Right lung (tissue), 5 donors: ENCODE results near the gene HFE. TPM values are rescaled to one million over a fixed set of nuclear protein-coding genes. Genes with fewer than 3 reads are reported as not detected.
A peak's percentile ranks its signal among the peaks of the same experiment; 100 is the strongest.
"Not testable (repeated sequence)": the region's sequence is repeated elsewhere in the genome, so short reads cannot be mapped to it uniquely, and the experiment has no call there.

Experiments used
- DNase-seq, 2 donors: peaks; one replicate each; pipeline ENCODE4 v3.0.0-alpha.2; 2013
- polyA plus RNA-seq, 5 donors: library from polyadenylated mRNA; unstranded; fragments of 120-200 nt; gene quantifications; one replicate each; pipeline versions ENCODE4 v1.2.1 to v1.2.3, GENCODE V29; 2013; ENCODE audit warnings: inconsistent platforms in 1 of 5, low replicate concordance in 1 of 5; ENCODE audit not compliant: insufficient read length in 5 of 5, insufficient read depth in 1 of 5

Gene HFE
- polyA plus RNA-seq, 5 donors: 7.8 to 14.2 (median 12.5) TPM

DNA sequence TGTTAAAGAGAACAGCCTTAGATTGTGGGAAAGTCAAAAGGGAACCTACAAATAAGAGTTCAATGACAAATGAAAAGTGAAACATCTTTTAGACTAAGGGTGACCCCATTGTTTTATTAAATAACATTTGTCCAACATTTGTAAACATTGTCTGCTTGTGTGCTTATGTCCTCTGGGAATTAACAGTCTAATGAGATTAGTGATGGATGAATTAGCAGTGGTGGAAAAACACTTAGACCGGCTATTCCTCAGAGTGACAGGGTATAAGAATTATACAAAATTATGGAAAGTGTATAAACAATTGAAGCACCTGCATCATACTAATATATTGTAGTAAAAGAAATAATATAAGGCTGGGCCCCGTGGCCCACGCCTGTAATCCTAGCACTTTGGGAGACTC is 29.3 kb upstream of the HFE start:
- DNase-seq: no peak

DNA sequence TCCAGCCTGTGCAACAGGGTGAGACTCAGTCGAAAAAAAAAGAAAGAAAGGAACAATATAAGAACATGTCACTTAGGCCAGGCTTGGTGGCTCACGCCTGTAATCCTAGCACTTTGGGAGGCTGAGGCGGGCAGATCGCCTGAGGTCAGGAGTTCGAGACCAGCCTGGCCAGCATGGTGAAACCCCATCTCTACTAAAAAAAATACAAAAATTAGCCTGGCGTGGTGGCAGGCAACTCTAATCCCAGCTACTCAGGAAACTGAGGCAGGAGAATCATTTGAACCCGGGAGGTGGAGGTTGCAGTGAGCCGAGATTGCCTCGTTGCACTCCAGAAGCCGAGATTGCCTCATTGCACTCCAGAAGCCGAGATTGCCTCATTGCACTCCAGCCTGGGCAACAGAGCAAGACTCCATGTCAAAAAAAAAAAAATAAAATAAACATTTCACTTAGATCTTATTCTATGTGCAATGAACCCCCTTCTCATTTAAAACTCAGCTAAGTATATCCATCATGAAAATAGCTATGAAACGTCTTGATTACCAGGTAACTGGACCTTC is 28.7 kb upstream of the HFE start:
- not testable (repeated sequence) for DNase-seq

DNA sequence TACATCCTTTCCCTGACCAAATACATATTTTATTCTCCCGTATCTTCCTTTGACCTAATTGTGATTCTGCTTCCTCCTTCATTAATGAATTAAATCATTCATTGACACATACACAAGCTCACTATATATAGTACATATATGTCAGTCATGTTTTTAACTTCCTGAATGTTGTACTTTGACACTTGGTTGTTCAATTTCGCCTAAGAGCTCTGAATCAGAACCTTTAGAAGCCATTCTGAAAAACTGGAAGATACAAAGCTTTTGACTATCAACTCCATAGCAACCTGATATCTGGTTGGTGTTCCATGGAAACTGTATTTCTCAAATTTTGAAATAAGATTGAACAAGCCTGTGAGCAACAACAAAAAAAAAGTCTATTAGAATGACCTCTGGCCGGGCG is 27.3 kb upstream of the HFE start:
- no peak for DNase-seq

DNA sequence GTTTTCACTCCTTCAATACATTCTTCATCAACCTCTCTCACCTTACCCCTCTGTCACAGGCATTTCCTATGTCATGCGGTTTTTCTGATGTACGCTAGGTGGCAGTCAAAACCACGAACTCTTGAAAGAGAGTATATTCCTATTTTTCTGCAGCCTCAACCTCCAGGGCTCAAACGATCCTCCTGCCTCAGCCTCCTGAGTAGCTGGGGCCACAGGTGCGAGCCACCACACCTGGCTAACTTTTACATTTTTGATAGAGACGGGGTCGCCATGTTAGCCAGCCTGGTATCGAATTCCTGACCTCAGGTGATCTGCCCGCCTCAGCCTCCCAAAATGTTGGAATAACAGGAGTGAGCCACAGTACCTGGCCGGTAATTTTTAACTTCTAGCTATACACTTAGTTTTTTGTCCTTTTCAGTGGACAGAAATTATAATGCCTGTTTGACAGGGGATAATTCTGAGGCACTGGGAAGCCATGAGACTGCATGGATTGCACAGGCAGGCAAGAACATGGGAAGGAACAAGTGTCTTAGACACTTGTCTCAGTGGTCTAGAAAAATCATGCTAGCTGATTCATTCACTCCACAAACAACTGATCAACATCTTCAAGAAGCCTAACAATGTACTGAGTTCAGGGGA is 22.5 kb upstream of the HFE start:
- DNase-seq: no peak

DNA sequence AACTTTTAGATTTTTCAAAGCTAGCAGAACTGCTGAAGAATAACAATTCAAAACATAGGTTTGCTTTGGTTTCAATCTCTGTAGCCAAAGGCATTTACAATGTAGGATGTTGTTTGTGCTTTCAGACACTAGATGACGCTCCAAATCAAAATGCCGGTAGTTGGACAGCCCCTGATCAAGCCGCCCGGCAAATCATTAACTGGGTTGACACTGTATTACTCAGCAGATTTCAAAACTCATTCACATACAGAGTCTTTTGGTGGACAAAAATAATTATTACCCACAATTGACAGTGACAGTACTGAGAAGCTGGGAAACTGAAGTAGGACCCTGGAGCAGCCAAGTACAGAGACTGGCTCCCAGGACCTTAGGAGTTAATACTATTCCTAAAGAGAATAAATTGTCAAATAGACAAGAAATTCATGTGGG is 21.3 kb upstream of the HFE start:
- peak; percentile 73 to 80 for DNase-seq

DNA sequence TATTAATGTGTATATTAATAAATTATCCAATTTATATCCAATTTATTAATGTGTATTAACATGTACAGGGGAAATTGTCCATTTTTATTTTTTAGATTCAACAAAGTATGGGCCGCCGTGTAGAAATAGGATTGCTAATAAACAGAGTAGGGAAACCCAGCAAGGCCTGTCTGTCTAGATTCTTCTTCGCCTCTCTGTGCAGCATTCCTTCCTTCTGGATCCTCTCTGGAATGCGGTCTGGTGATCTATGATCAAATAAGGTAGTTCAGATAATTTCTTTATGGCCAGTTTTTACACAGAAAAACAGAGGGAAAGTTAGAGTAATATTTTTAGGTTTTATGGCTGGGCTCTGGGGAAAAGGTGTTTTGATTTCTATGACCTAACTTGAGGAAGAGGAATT is 19.9 kb upstream of the HFE start:
- no peak for DNase-seq

DNA sequence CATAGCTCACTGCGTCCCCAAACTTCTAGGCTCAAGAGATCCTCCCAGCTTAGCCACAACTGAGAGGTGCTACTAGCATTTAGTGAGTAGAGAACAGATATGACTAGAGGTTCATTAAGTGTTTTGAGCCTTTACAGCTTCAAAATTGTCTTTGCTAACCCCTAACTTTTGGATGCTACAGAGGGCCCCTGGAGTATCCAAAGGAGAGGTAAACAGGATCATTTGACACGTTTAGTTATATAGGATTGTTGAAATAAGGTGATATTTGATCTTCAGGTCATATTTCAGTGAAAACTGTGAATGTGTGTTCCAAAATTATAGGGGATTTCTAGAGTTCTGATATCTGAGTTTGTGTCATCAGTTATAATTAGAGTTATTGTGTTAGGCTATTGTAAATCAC is 19.2 kb upstream of the HFE start:
- DNase-seq: no peak

DNA sequence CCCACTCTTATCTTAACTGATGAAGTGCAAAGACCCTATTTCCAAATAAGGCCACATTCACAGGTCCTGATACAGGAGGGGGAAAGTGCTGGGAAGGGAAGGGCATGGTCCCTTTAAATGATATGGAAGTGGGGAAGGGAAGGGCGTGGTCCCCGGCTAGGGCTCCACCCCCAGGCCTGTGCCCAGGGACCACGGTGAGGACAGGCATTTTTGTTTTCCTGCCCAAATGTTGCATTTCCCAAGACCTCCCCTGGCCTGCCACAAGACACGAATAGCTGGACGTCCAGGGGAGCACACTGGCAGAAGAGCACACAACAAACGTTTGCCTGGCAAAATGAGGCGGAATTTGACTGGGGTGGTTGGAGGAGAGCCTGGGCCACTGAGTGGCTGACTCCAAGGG is 16.1 kb upstream of the HFE start:
- DNase-seq: no peak

DNA sequence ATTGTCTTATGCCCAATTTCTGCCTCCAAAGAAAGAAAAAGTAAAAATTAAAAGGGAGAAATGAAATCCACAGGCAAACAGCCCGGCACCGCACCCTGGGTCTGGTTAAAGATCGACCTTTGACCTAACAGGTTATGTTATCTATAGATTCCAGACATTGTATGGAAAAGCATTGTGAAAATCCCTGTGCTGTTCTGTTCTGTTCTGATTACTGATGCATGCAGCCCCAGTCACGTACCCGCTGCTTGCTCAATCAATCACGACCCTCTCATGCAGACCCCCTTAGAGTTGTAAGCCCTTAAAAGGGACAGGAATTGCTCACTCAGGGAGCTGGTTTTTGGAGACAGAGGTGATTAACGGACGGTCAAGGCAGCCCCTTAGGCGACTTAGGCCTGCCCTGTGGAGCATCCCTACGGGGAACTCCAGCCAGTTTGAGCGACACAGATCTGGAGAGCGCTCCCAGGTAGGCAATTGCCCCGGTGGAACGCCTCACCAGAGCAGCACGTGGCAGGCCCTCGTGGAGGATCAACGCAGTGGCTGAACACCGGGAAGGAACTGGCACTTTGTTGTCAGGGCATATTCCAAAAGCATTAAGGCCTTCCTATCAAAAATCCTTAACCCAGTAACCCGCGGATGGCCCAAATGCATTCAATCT is 12.0 kb upstream of the HFE start:
- no peak for DNase-seq

DNA sequence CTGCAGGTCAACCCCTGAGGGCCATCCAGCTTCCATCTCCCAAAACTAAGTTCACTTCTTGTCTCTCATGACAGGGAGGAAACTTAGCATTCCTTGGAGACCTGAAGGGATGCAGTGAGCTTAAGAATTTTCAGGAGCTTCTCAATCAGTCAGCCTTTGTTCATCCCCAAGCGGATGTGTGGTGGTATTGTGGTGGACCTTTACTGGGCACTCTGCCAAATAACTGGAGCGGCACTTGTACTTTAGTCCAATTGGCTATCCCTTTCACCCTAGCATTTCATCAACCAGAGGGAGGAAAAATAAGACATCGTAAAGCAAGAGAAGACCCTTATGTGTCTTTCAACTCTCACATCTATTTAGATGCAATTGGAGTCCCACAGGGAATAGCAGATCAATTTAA is 9.2 kb upstream of the HFE start:
- DNase-seq: not testable (repeated sequence)

DNA sequence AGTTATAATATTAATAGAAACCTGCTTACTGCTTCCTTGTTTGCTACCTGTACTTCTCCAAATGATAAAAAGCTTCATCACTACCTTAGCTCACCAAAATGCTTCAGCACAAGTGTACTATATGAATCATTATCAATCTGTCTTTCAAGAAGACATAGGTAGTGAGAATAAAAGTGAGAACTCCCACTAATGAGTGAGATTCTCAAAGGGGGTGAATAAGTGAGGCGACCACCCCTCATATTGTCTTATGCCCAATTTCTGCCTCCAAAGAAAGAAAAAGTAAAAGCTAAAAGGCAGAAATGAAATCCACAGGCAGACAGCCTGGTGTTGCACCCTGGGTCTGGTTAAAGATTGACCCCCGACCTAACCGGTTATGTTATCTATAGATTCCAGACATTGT is 6.1 kb upstream of the HFE start:
- not testable (repeated sequence) for DNase-seq

DNA sequence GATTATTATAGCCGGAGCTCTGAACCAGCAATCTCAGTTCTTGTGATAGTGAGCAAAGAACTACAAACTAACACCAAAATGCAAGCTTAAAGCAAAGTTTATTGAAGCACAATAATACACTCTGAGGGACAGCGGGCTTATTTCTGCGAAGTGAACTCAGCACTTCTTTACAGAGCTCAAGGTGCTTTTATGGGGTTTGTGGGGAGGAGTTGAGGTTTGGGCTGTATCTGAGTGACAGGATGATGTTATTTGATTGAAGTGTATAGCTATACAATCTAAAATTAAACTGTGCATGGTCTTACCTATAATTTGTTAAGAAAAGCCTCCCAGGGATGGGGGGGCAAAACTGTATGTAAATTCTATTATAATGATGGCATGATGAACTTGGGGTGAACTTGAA is 1.0 kb upstream of the HFE start:
- DNase-seq: no peak

DNA sequence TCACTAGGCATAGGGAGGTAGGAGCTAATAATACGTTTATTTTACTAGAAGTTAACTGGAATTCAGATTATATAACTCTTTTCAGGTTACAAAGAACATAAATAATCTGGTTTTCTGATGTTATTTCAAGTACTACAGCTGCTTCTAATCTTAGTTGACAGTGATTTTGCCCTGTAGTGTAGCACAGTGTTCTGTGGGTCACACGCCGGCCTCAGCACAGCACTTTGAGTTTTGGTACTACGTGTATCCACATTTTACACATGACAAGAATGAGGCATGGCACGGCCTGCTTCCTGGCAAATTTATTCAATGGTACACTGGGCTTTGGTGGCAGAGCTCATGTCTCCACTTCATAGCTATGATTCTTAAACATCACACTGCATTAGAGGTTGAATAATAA is 1.1 kb downstream of the HFE start:
- DNase-seq: no peak

DNA sequence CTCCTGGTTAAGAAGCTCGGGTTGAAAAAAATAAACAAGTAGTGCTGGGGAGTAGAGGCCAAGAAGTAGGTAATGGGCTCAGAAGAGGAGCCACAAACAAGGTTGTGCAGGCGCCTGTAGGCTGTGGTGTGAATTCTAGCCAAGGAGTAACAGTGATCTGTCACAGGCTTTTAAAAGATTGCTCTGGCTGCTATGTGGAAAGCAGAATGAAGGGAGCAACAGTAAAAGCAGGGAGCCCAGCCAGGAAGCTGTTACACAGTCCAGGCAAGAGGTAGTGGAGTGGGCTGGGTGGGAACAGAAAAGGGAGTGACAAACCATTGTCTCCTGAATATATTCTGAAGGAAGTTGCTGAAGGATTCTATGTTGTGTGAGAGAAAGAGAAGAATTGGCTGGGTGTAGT is 2.0 kb downstream of the HFE start:
- DNase-seq: no peak

DNA sequence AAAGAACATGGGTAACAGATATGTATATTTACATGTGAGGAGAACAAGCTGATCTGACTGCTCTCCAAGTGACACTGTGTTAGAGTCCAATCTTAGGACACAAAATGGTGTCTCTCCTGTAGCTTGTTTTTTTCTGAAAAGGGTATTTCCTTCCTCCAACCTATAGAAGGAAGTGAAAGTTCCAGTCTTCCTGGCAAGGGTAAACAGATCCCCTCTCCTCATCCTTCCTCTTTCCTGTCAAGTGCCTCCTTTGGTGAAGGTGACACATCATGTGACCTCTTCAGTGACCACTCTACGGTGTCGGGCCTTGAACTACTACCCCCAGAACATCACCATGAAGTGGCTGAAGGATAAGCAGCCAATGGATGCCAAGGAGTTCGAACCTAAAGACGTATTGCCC is 5.2 kb downstream of the HFE start:
- no peak for DNase-seq

DNA sequence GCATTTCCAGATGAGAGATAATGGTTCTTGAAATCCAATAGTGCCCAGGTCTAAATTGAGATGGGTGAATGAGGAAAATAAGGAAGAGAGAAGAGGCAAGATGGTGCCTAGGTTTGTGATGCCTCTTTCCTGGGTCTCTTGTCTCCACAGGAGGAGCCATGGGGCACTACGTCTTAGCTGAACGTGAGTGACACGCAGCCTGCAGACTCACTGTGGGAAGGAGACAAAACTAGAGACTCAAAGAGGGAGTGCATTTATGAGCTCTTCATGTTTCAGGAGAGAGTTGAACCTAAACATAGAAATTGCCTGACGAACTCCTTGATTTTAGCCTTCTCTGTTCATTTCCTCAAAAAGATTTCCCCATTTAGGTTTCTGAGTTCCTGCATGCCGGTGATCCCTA is 6.8 kb downstream of the HFE start:
- DNase-seq: no peak

DNA sequence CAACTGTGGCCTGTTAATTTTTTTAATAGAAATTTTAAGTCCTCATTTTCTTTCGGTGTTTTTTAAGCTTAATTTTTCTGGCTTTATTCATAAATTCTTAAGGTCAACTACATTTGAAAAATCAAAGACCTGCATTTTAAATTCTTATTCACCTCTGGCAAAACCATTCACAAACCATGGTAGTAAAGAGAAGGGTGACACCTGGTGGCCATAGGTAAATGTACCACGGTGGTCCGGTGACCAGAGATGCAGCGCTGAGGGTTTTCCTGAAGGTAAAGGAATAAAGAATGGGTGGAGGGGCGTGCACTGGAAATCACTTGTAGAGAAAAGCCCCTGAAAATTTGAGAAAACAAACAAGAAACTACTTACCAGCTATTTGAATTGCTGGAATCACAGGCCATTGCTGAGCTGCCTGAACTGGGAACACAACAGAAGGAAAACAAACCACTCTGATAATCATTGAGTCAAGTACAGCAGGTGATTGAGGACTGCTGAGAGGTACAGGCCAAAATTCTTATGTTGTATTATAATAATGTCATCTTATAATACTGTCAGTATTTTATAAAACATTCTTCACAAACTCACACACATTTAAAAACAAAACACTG is 10.1 kb downstream of the HFE start:
- DNase-seq: peak in 1 of 2 donors; percentile 63

DNA sequence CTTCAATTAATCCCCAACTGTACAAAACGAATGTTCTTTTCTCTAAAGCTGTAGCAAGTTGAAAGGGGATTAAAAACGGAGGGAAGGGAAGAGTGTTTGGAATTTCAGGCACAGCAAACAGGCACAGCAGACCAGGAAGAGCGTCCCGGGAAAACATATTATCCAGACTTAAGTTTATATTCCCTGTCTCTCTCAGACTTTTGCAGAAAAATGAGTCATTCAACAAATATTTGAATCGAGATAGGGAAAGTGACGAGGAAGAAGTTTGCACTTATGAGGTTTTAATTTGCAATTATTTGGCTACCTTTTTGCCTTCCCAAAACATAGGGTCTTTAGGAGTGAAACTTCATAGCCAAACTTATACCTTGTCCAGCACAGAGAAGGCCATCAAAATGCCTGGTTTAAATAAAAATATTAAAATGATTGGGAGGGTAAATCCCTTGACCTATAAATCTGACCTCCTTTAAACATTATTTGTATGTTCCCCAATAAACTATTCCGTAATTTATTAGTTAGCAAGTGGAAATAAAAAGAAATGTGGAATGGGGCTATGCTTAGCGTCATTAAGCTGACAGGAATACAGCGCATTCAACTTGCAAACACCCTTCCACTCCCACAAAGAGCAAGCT is 16.0 kb downstream of the HFE start:
- no peak for DNase-seq

DNA sequence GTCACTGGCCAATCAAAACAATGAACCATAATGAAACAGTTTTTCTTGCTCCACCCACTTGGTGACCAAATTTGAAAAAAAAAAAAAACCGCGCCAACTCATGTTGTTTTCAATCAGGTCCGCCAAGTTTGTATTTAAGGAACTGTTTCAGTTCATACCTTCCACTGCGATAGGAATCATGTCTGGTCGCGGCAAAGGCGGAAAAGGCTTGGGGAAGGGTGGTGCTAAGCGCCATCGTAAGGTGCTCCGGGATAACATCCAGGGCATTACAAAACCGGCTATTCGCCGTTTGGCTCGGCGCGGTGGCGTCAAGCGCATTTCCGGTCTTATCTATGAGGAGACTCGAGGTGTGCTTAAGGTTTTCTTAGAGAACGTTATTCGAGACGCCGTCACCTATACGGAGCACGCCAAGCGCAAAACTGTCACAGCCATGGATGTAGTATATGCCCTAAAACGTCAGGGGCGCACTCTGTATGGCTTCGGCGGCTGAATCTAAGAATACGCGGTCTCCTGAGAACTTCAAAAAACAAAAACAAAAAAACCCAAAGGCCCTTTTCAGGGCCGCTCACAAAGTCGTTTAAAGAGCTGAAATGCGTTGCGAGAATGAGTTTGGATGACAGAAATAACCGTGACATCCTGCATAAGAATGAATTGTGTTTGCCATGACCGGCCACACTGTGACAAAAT is 16.7 kb downstream of the HFE start:
- peak; percentile 90 to 95 for DNase-seq

DNA sequence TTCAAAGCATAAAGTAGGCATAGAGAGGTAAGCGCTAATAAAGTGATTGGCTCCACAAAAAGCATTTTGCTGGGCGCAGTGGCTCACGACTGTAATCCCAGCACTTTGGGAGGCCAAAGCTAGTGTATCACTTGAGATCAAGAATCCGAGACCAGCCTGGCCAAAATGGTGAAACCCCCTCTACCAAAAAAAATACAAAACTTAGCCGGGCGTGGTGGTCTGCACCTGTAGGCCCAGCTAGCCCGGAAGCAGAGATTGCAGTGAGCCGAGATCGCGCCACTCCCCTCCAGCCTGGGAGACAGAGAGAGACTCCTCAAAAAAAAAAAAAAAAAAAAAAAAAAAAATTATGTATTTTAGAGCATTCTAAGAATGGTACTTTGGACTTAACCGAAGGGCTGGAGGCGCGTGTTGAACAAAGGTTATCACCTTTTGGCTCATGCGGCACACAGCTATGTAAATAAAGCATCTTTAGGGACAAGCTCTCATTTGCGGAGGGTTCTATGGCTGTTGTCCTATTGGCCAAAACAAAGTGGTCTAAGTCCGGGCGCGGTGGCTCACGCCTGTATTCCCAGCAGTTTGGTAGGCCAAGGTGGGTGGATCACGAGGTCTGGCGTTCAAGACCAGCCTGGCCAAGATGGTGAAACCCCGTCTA is 17.4 kb downstream of the HFE start:
- no peak for DNase-seq

DNA sequence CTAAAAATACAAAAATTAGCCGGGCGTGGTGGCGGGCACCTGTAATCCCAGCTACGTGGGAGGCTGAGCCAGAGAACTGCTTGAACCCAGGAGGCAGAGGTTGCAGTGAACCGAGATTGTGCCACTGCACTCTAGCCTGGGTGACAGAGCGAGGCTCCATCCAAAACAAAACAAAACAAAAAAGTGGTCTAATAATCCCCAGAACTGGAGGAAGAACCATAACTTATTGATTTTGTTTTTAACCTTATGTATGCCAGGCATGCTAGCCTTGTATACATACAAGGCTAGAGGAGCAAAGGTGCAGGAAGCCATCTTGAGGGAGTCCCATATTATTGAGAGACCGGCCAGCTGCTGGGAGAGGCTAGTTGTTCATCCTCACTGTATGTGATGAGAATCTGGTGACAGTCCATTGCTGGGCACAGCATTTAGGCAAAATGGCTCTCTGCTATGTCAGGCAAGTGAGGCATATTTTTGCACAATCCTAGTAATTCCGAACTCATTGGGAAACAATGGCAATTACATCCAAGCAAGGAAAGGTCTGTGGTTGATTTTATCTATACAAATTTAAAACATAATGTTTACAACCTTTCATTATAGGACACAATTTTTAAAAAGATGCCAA is 18.0 kb downstream of the HFE start:
- no peak for DNase-seq
